Renal pelvis (tissue), 4 donors: ENCODE results near the gene RBM39. TPM values are rescaled to one million over a fixed set of nuclear protein-coding genes. Genes with fewer than 3 reads are reported as not detected.
A peak's percentile ranks its signal among the peaks of the same experiment; 100 is the strongest.
"Not testable (repeated sequence)": the region's sequence is repeated elsewhere in the genome, so short reads cannot be mapped to it uniquely, and the experiment has no call there.

ENCODE experiments used
- DNase-seq: peaks from one replicate; pipeline ENCODE4 v3.0.0-alpha.2; 2013
- polyA plus RNA-seq, 3 donors: library from polyadenylated mRNA; unstranded; fragments of 120-200 nt; gene quantifications; one replicate each; pipeline ENCODE4 v1.2.1, GENCODE V29; 2013; ENCODE audit not compliant: insufficient read length in 3 of 3

RBM39 gene
- polyA plus RNA-seq, 3 donors: 540 to 689 (median 646) TPM

- no peak for DNase-seq
Measured at GRCh38 chr20:35710884-35711587, 31.0 kb downstream of the RBM39 start.

GRCh38 chr20:35710039-35710438 is 32.0 kb downstream of the RBM39 start:
- DNase-seq: no peak

GRCh38 chr20:35709259-35709658 is 32.8 kb downstream of the RBM39 start:
- DNase-seq: no peak

- DNase-seq: no peak
Measured at GRCh38 chr20:35708502-35708901, 33.6 kb downstream of the RBM39 start.

GRCh38 chr20:35706591-35707529 is 35.2 kb downstream of the RBM39 start:
- not testable (repeated sequence) for DNase-seq

GRCh38 chr20:35705894-35706293 is 36.2 kb downstream of the RBM39 start:
- not testable (repeated sequence) for DNase-seq

GRCh38 chr20:35704514-35705261 is 37.4 kb downstream of the RBM39 start:
- DNase-seq: no peak

- DNase-seq: no peak
Measured at GRCh38 chr20:35702824-35703695, 39.0 kb downstream of the RBM39 start.

GRCh38 chr20:35702051-35702823 is 39.8 kb downstream of the RBM39 start:
- no peak for DNase-seq

- DNase-seq: no peak
Measured at GRCh38 chr20:35700625-35701148, 41.4 kb downstream of the RBM39 start.

GRCh38 chr20:35699957-35700624 is 42.0 kb downstream of the RBM39 start:
- no peak for DNase-seq

- DNase-seq: peak; percentile 90
Measured at GRCh38 chr20:35699127-35699956, 42.7 kb downstream of the RBM39 start, which contains the start of the genes NFS1 and ROMO1. TSS of gene NFS1 (minus strand) at chr20:35699352. CDS start at chr20:35699288, 64 bp downstream. TSS of gene ROMO1 (plus strand) at chr20:35699405. CDS start at chr20:35699633, 228 bp downstream.

GRCh38 chr20:35698298-35699126 is 43.5 kb downstream of the RBM39 start:
- no peak for DNase-seq

- no peak for DNase-seq
Measured at GRCh38 chr20:35697696-35698297, 44.3 kb downstream of the RBM39 start.

- no peak for DNase-seq
Measured at GRCh38 chr20:35695978-35696377, 46.1 kb downstream of the RBM39 start.

- no peak for DNase-seq
Measured at GRCh38 chr20:35695245-35695749, 46.8 kb downstream of the RBM39 start.

- DNase-seq: no peak
Measured at GRCh38 chr20:35690265-35690664, 51.8 kb downstream of the RBM39 start.
